ENCODE results near the gene ATXN7L2.

- TF ChIP-seq POLR2AphosphoS5 (IDR thresholded peaks at IDR 0.05) (no peak), POLR2A (IDR thresholded peaks at IDR 0.05) (no peak)
Measured at GRCh38 chr1:109502364-109502851, 18.7 kb downstream of the ATXN7L2 start.
